HG03045 (cell line): ENCODE data around the gene CSAD.
"Not testable (repeated sequence)": the region's sequence is repeated elsewhere in the genome, so short reads cannot be mapped to it uniquely, and the experiment has no call there.

Source experiments
- ATAC-seq: cut with Tn5 transposase; IDR thresholded peaks from one replicate; pipeline ENCODE4 v1.9.1; 2021; ENCODE audit warnings: mild to moderate bottlenecking, moderate library complexity; ENCODE audit not compliant: unreplicated experiment

The CSAD gene

DNA sequence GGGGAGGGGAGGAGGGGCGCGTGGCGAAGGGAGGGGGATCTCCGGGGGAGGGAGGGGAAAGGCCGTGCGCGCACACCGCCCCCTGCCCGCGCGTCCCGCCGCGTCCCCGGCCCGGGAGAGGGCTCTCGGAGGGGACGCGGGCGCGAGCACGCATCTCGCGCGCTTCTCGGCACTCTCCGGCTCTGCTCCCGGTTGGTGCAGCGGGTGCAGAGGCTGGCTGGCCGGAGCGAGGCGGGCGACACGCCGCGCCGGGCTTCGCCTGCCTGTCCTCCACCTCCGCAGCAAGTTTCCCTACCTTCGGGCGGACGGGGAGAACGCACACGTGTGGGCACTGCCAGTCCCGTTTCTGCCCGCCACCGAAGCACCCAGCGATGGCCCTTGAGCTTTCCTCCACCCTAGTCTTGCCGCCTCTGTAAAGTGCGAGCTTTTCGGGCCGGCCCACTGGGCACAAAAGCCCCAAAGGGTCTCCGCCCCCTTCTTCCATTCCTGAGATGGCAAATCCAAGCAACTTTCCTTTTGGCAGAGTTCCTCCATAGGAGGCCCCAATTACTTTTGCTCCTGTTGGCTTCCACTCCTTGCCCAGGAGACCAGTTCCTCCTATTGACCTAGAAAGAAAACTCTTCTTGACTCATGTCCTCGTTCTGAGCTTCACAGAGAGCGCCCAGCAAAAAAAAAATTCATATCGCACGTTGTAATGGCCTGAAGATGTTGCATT lies 363 bp upstream of the CSAD start:
- ATAC-seq, result peak; percentile 42

DNA sequence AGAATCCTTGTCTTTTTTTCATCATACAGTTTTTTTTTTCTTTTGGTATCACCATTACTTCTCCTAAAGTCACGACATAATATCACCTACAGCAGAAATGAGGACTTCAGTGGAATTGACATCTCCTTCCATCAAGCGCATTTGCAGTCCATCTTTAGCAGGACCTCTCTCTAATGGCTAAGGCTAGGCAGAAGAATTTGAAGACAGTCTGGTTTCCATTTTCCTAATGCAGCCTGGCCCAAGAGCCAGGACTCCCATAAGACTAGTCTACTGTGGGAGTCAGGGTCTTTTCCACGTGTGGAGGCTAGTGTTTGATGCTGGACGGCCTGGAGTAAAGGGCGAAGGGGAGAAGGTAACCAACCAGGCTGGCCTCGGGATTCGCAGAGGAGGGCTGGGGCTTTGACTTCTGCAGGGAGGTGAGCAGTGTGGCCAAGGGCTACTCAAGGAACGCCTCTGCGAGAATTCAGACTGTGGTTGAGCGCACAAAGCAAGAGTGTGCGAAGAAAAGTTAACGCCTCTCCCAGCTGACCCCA lies 972 bp downstream of the CSAD start:
- peak; percentile 28 for ATAC-seq

DNA sequence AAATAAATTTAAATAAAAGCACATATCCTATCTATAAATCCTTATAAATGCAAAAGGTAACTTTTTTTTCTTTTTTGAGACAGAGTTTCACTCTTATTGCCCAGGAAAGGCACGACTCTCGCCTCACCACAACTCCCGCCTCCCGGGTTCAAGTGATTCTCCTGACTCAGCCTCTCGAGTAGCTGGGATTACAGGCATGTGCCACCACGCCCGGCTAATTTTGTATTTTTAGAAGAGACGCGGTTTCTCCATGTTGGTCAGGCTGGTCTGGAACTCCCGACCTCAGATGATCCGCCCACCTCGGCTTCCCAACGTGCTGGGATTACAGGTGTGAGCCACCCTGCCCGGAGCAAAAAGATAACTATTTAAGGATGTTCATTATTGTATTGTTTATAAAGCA lies 1.9 kb downstream of the CSAD start:
- ATAC-seq, result not testable (repeated sequence)

DNA sequence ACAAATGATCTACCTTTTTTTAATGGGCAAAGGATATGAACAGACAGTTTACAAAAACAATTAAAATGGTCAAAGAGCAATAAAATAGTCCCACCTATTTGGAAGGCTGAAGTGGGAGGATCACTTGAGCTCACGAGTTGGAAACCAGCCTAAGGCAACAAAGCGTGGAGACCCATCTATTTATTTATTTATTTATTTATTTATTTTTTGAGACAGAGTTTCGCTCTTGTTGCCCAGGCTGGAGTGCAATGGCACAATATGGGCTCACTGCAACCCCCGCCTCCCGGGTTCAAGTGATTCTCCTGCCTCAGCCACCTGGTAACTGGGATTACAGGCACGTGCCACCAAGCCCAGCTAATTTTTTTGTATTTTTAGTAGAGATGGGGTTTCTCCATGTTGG lies 3.3 kb downstream of the CSAD start:
- ATAC-seq, result not testable (repeated sequence)

DNA sequence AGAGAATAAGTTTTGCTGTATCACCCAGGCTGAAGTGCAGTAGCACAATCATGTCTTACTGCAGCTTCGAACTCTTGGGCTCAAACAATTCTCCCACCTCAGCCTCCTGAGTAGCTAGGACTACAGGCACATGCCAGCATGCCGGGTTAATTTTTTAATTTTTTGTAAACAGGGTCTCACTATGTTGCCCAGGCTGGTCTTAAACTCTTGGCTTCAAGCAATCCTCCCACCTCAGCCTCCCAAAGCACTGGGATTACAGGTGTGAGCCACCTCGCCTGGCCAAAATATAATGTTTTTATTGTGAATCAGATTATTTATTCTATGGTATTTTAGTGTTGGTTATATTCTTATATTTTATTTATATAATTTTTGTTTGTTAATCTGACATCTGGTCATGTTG lies 4.0 kb downstream of the CSAD start:
- ATAC-seq, result no peak

DNA sequence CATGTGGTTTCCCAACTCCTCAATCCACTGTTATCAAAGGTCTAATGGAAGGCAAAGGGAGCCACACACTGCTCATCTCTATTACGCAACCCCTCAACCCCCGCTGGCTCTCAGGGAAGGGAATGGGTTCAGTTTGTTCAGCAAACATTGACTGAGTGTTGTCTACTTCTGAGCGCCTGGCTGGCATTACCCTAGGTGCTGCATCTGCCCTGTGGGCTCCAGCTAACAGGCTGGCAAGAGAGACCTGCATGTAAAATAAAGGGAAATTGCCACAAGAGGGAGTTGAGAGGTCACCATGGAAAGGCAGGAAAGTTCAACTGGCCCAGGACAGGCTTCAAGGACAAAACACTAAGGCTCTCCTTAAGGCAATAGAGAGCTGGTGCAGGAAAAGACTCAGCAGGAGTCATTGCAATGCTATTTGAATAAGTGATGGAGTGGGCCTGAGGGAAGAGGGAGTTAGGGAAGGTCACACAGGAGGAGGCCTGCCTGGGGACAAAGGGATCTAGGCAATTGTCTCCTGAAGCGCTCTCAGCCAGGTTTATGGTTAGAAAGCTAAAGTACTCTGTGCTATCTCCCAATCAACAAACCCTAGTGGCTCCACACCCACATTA lies 5.7 kb downstream of the CSAD start:
- ATAC-seq, result no peak

DNA sequence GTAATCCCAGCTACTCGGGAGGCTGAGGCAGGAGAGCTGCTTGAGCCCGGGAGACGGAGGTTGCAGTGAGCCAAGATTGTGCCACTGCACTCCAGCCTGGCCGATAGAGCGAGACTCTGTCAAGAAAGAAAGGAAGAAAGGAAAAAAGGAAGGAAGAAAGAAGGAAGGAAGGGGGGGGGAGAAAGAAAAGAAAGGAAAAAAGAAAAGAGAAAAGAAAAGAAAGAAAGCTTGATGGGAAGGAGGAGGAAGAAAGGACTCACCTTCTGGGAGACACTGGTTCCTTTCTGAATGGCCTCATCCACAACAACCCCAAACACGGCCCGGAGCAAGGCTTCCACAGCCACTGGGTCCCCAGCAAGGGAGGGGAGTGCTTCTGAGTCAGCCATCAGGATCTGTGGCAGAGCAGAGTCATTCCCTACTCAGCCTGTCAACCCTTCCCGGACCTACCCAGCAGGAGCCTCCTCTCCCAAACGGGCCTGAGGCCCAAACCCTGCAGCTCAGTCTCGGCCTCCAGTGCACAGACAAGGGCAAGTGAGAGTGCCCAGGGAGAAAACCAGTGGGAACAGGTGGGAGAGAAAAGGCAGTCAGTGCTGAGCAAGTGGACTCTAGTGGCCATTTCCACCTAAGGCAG lies 7.5 kb downstream of the CSAD start:
- no peak for ATAC-seq

DNA sequence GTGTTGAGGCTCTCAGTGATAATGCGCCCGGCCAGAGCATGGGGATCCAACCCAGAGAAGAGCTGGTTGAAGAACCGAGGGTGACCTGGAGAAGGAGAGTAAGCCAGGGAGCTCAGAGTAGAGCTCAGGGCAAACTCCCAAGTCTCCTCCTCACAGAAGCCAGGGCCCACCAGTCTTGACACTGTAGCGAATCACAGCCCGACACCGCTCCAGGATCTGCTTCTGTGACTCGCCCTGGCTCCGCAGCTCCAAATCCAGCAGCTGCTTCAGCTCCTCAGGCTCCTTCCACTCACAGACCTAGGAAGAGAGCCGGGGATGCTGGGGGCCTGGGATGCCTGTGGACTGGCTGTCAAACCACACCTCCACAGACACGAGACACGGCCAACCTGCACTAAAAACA lies 8.4 kb downstream of the CSAD start:
- no peak for ATAC-seq

DNA sequence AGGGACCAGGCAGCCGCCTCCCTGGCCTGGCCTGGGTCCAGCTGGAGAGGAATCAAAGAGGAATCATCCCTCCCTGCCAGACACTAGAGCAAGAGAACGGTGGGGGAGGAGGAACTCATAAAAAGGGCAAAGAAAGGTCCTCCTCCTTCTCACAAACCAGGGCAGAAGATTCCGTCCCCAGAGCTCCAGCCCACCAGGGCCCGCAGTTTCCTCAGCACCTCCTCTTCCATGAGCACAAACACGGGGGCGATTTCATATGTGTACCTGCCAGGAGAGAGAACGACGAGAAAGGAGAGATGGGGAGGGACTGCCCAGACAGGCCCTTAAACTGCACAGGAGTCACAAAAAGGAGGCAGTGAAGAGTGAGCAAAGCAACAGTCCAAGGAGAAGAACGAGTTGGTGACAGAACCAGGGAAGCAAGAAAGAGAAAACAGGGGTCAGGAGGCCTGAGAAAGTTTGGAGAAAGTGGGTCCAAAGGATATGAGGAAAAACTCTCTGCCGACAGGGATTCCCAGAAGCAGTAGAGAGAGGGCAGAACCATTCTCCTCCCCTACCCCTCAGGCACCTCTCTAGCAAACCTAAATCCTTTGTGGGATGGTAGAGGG lies 8.9 kb downstream of the CSAD start:
- no peak for ATAC-seq

DNA sequence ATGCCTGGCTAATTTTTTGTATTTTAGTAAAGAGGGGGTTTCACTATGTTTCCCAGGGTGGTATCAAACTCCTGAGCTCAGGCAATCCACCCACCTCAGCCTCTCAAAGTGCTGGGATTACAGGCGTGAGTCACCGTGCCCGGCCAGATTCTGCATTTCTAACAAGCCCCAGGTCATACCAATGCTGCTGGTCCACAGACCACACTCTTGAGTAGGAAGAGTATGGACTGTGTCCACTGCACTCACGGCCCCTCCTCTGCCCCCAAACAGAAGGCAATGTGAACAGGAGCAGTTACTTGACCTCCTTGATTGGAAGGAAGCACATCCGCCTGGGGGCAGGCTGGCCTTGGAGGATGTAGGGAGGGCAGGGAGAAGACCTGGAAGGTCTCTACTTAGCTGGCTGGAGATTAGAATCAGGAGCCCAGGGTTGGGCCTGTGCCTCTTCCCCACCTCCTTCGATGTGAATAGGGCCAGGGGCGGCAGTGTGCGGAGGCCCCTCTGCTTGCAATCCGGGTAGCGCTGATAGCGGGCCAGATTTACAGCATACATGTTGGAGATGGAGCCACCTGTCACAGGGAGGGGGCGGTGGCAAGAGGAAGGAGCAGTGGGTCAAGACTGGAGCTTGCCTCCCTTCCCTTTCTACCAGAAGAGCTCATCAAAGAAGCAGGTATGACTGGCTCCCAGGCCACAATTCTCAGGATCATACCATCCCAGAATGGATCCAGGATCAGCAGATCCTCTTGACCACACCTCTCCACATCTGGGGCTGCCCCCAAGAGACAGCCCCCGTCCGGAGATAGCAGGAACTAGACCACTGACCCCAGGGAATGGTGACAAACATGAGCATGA lies 9.6 kb downstream of the CSAD start:
- ATAC-seq, result no peak

DNA sequence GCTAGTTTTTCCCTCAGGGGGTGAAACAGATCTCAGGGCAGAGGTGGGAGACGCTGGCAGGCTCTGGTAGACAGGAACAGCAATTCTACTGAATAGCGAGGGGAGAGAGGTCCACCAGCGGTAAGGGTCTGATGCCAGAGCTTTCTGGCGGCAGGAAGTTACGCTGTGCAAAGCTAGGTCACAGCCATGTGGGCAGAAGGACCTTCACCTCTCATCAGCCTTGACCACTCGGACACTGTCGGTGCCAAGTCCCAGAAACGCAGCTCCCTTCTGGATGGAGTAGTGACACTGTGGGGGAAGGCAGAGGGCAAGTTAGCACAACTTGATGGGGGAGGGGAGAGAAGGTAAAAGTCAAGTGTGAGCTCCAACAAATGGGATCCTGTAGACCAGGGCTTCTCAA lies 10.5 kb downstream of the CSAD start:
- no peak for ATAC-seq

DNA sequence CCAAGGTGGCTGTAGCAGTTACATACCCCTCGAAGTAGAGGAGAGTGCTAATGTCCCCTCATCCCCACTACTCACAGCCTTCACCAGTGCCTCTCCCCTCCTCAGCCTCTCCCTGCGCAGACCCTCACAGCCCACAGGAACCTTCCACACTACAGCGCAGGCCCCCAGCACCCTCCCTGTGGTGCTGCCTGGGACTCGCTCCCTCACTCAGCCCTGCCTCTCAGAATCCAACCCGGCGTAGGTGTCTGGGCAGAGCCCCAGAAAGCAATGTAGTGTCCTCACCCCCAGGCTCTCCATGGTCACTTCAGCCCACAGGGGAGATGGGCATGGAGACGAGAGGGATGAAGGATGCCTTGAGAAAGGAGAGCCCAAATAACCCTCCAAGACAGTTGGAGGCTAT lies 11.1 kb downstream of the CSAD start:
- no peak for ATAC-seq

DNA sequence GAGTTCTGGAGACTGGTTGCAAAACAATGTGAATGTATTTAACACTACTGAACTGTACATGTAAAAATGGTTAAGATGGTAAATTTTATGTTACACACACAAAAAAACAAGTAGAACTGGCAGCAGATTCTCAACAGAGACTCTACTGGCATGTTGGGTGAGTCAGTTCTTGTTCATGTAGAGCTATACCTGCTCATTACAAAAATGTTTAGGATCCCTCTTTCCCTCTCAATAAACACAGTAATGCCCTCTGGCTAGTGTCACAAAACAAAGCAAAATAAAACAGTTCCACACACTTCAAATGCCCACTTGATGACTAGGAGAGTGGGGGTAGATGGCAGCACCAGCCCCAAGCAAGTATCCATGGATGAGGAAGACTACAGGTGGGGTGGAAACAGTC lies 13.9 kb downstream of the CSAD start:
- ATAC-seq, result no peak

DNA sequence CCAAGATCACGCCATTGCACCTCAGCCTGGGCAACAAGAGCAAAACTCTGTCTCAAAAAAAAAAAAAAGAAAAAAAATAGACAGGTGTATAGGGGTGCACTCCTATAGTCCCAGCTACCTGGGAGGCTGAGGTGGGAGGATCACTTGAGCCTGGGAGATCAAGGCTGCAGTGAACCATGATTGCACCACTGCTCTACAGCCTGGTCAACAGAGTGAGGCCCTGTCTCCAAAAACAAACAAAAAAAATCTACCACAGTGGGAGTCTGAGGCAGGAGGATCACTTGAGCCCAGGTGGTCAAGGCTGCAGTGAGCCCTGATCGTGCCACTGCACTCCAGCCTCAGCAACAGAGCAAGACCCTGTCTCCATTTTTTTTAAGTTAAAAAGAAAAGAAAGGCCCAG lies 17.7 kb downstream of the CSAD start:
- ATAC-seq, result not testable (repeated sequence)

DNA sequence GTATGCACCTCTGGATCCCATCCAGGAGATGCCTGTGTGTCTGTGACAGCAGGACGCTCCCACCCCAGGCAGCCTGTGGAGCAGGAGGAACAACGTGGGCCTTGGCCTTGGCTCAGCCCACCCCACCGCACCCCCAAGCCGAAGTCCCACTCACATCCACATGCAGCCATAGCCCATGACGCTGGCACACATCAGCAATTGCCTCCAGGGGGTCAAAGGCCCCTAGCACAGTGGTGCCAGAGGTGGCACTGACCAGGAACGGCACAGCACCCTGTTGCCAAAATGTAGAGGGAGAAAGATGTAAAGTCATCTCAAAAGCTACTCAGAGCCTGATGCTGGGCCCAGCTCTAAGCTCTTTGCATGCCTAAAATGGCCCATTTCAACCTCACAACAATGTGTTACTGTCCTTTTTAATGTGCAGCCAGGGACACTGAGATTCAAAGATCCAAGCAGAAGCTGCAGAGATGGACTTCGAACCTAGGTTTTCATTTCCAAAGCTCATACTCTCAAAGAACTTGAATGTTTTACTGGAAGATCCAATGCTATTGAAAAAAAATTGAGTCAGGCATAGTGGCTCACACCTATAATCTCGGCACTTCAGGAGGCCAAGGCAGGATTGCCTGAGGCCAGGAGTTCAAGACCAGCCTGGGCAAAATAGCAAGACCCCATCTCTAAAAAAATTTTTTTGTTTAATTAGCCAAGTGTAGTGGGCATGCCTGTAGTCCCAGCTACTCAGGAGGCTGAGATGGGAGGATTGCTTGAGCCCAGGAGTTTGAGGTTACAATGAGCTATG lies 19.4 kb downstream of the CSAD start:
- ATAC-seq, result no peak

DNA sequence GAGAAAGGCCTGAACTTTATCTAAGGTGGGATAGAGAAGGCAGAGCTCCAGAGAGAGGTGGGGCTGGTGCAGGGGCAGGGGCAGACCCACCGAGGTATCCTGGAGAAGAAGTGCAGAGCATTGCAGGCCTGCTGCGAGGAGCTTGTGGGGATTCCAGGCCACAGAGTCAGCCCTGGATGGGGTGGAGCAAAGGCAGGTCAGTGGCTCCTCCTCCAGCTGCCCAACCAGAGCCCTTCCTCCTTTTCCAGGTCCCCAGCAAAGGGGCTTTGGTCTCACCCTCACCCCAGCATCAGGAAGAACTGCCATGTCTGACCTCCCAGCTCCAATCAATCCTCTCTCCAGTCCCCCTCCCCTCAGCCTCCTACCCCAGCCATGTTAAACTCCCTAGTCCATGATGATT lies 20.1 kb downstream of the CSAD start:
- ATAC-seq, result no peak

DNA sequence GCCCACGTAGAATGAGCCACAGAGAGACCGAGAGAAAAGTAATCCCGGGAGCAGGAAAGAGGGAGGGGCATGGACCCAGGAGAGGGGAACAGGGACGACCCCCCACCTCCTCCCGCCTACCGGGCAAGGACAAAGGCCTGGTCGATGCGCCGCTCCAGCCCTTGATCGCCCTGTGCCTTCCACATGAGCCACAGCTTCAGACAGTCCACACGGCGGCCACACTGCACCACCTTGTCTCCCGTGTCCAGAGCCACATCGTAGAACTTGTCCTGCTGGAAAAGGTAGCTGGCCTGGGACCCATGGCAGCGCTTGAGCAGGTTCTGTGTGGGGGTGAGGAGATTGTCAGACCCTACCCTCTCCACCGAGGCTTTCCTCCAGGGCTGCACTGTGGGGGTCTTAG lies 20.7 kb downstream of the CSAD start:
- no peak for ATAC-seq

DNA sequence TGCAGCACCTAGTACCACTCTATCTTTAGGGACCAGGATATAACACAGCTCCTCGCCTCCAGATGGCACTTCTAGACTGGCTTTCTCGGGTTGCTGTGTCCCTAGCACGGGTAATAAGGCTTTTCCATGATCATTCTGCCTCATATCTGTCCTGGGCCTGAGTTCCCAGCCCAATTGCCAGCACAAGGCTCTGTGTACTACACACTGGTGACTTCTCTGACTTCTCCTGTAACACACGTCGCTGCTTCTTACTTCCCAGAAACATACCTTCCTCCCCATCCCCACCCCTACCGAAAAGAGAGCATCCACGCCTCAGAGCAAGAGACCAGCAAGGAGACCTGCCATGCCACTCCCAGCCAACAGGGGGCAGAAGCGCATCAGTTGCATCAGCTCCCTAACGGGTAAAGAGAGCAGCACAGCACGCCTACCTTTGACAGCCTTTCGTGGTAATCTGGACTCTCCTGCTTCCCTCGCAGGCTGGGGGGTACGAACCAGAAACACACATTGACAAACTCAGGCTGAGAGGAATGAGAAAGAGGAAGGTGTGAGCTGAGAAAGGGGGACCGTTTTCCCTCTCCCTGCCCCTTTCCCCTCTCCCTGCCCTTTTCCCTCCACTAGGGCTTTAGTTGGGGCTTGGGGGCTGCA lies 21.4 kb downstream of the CSAD start:
- peak; percentile 61 for ATAC-seq

DNA sequence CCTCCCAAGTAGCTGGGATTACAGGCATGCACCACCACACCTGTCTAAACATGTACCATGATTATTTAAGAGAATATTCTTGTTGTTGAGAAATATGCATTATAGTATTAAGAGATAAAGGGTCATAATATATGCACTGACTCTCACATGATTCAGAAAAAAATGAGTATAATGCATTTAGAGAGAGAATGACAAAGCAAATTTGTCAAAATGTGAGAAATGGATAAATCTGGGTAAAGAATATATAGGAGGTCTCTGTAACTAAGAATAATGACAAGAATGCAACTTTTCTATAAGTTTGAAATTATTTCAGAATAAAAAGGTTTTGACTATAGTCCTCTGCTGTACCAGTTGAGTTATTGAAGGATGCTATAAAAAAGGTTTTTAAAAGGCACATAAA lies 28.3 kb downstream of the CSAD start:
- no peak for ATAC-seq

DNA sequence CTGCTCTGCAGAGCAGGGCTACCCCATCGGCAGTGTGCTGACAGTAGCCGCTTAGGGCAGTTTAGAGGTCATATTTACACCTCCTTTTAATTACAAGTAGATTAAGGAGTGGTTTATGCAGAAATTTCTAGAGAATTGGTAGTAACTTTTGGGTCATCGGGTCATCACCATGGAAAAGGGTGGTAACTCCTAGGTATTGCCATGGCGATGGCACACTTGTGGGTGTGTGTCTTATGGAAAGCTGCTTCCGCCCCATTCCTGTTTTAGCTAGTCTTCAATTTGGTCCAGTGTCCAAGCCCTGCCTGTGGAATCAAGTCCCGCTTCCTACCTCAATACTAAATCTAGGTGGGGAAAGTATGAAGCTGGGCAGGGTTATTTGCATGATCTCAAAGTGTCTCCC lies 29.7 kb downstream of the CSAD start:
- ATAC-seq, result no peak
